Lung microvascular endothelial cell (primary cell): ENCODE results near the gene CROCC2. TPM values are rescaled to one million over a fixed set of nuclear protein-coding genes. Genes with fewer than 3 reads are reported as not detected.

Source experiments
- DNase-seq, 2 donors: peaks; one replicate each; pipeline versions ENCODE4 v3.0.0 to v3.0.0-alpha.2; 2010; ENCODE audit warnings: low read depth in 2 of 2
- total RNA-seq: library from RNA; depleted of rRNA; stranded (reverse); fragments of >200 nt; gene quantifications from 2 replicates; pipeline ENCODE4 v1.2.1, GENCODE V29; 2014

CROCC2 gene
- total RNA-seq, 1 donor from 2014 or later: not detected

DNA sequence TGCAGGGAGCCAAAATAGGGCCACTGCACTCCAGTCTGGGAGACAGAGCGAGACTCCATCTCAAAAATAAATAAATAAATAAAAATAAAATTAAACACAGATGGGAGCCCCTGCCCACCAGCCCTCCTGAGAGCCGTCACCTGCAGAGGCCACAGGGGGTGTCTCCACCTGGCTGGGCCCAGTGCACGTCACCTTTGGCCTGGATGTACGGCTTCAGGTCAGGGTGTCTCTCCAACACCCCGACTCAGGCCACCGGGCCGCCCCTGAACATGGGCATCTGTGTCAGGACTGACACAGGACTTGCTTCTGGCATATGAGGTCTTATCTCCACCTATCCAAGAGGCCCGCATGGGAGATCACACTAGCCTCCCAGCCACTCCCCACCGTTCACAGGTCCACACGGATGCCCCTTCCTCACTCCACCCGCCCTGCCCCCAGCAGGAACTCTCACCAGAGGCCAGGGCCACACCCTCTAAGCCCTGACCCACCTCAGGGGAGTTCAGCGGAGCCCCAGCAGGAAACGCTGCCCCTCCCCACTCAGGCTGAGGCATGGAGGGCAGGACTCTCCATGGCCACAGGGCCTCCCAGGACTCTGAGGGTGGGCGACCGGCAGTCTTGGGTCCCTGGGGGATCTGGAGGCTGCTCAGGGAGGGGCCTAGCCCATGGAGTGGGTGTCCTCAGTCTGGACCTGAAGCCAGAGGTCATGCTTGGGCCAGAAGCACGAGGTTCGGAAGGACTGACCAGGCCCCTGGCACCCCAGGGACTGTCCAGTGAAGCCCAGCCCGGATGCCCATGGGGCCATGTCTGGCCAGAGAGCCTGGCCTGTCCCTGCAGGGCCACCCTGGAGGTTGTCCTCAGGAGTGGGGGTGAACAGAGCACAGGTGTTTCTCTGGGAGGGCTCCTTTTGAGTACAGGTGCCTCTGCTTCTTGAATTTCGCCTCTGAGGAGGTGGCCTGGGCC, 1.6 kb upstream of the CROCC2 start:
- no peak for DNase-seq

DNA sequence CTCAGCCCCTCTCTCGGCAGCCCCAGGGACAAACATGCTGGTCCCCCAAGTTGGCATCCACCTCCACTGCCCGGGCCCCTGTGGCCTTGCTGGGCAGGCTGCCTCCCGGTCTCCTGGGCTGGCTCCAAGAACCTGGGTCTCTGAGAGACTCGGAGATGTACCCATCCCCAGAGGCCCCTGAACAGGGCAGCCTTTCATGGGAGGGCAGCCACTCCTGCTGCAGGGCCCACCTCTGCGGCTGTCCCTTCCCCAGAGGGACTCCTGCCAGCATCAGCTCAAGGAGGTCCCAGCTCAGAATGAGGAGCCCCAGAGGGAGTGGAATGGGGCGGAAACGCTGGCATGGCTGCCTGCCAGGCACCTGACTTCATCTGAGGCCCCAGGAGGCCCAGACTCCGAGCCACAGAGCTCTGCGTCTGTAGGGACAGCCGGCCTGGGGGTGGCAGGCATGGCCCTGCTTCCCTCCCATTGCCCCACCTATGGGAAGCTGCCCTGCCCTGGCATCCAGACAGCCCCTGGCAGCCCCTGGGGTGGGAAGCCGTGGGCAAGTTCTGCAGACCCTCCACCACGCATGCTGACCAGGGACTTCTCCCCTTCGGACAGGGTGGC, 857 bp upstream of the CROCC2 start:
- no peak for DNase-seq

DNA sequence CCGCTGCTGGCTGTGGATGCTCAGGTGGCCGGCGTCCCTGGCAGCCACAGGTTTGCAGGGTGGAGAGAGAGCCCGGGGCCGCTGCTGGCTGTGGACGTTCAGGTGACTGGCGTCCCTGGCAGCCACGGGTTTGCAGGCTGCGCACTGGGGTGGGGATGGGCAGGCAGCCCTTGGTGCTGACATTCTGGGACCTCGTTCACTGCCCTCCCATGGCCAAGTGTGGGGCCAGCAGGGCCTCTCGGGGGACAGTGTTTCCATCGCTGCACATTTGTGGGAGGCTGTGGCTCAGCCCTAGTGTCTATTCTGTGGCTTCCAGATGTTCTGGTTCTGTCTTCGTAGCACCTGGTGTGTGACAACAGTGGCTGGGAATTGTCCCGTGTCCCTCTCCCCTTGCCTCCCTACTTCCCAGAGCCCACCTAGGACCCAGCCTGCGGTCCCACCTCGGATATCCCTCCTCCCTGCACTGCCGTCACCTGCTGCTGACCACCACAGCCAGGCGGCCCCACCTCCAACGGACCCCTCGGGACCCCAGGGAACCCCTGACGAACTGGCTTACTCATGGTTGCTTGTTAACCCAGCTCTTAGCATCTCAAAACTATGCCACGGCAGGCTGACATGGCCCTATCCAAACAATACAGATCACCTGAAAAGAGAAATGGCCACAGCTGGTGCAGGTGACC, 915 bp downstream of the CROCC2 start:
- no peak for DNase-seq

DNA sequence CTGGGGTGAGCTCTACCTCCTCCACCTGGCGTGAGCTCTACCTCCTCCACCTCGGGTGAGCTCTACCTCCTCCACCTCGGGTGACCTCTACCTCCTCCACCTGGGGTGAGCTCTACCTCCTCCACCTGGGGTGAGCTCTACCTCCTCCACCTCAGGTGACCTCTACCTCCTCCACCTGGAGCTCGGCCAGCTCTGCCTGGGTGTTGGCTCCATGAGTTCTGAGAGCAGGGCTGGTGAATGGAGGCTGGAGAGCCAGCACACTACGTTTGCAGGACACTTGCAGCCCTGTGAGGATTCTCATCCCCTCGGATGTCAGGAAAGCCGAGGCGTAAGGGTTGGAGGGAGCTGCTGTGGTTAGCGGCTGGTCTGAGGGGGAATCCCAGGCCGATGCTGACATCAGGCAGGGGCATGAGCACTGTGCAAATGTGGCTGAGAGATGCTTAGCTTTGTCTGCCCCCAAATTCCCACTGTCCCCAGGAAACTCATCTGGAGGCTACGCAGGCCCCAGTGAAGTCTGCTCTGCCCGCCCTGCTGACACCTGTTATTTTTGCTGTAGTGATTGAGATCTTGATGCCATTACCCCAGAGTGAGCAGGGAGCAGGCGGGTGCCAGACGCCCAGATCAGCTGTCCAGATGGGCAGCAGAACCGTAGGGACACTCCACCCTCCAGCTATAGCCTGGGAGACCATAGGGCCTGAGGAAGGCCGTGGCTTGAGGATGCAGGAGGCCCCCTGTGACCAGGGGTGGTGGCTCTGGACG, 3.3 kb downstream of the CROCC2 start:
- DNase-seq: no peak

DNA sequence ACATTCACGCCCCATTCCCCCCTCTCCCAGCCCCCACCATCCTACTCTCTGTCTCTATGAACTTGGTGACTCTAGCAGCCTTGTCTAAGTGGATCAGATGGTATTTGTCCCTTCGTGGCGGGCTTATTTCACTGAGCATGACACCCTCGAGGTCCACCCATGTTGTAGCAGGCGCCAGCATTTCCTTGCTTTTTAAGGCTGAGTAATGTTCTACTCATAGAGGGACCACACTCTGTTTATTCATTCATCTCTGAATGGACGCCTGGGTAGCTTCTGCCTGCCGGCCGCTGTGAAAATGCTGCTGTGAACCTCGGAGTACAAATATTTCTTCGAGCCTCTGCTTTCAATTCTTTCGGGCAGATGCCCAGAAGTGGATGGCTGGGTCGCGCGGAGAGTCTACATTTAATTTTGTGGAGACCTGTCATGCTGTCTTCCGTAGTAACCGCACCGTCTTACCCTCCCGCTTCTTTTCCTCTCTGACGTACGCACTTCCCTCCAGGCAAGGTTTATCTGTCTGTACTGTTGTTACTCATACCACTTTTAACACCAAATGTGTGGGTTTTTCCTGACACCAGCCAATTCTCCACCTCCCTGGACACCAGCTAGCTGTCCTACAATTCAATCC, 5.6 kb downstream of the CROCC2 start:
- DNase-seq: peak in 1 of 2 donors; percentile 67

DNA sequence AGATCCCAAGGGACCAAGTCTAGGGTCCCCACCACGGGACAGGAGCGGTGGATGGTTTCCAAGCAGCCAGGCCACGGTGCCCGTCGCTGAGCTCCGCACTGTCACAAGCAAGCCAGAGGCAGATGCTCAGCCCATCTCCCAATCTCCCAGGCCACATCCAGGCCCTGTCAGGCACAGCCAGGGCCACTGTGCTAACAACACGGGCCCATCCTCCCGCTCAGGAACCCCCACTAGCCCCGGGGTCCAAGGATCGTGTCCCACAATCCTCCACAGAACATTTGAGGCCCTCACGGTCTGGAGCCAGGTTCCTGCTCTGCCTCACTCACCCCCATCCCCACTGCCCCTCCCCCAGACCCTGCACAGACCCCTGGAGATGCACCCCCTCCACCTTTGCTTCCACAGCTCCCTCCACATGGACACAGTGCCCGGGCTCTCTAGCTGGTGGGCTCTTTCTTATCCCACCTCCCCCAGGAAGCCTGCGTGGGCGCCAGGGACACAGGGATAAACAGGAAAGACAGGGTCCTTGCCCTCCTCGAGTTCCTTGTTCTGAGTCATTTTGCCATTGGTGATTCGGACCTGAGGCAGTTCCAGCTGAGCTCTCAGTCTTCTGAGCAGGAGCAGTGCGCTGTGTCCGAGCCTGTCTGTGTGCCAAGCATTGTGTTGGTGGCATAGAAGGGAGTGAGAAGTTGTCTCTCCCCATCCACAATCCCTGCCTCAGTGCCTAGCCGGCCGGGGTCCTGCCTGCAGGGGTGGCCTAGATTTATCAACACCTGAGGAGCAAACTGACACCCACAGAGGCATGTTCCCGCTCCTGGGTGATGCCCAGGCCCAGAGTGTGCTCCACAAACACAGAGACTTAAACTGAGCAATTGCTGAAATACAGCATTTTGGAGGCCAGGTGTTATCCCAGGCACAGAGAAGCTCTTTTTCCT, 7.0 kb downstream of the CROCC2 start:
- peak in 1 of 2 donors; percentile 77 for DNase-seq

DNA sequence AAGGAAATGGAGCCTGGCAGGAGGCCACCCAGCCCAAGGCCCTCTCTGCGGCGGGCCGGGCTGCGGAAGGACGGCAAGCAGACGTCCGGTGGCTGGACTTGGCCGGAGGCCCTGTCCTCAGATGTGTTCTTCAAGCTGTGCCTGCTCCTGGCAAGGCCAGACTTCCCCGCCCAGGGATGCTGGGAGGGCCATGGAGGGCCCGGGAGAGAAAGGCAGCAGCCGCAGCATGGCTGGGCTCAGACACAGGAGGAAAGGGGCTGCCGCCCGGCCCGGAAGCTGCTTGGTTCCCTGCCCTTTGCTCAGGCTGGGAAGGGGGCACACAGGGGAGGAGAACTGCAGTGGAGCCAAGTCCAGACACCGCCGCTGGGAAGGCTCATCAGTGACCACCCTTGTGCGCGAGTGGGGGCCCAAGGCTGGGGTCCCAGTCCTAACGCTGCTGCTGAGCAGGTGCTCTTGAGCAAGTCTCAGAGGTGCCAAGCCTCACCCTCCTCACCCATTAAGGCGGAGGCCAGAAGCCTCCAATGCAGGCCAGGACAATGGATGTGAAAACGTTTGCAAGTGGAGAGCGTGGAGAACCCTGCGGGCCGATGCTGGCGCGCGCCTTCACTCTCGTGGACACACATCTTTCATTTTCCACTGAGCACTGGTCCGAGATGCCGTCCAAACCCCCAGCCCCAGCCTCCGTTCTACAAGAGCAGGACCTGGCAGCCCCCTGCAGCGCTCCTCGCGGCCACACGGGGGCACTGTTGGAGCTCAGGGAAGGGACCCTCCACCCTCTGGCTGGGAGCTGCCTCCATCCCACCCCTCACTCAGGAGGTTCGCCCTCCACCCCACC, 7.9 kb downstream of the CROCC2 start:
- peak; percentile 70 to 91 for DNase-seq

DNA sequence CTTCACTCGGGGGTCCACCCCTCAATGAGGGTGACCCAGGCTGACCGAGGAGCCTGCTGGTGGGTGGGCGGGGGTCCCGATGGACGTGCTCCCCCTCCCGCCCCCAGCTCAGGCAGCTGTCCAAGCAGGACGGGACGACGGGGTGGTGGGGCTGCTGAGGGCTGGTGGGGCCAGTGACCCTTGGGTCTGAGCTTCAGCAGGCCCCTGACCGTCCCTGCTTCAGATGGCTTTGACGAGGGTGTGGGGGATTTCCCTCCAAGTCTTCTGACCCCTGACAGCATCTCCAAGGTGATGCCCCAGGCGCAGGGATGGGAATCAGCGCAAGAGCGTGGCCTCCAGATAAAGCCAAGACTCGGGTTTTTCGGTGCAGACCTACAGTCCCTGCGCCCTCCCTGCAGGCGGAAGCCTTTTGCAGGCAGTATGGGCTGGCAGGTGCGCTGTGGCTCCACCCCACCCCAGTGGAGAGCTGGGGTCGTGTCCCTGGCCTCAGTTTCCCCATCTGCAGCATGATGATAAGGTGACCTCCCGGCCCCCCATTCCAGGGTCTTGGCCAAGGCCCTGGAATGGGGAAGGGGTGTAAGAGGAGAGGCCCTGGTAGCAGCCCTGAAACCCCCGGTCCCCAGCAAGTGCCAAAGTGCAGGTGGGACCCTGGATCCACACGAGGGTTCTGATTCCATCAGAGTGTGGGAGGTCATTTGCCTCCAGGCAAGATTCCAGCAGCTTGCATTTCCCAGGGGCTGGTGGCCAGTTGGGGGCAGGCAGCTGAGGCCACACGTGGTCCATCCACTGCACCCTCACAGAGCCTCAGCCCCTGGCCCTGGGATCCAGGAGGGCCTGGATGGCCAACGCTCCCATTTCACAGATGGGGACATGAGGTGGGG, 8.7 kb downstream of the CROCC2 start:
- no peak for DNase-seq

DNA sequence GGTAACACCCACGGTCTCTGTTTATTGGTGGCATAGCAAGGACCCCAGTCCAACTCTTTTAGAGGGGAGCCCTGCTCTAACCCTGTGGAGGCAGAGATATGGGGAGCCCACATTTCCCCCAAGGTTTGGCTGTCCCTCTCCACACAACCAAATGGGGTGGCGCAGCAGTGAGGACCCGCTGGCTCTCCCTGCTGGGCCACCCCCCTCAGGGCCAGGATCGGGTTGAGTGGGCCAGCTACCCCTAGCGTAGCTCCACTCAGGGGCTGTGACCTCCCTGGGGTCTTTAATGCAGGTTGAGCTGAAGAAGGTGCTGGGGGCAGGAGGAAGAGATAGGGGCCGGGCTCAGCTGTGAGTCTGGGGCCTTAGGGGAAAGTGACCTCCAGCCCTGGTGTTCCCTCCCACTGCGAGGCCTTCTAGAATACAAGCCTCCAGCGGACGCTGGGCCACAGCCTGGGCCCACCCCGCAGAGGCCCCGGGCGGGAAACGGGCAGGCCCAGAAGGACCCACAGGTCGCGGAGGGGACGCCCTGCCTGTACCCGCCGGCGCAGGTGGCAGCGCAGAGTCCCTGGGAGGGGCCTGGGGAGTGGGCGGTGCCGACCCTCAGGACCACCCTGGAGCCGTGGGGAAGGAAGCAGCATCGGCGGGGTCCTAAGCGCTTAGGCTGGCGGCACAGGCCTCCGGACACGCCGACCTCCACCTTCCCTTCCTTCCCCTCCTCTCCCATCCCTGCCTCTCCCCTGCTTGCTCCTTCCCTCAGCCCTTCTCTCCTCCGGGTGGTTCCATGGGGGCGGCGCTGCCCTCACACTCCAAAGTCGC, 9.6 kb downstream of the CROCC2 start:
- no peak for DNase-seq

DNA sequence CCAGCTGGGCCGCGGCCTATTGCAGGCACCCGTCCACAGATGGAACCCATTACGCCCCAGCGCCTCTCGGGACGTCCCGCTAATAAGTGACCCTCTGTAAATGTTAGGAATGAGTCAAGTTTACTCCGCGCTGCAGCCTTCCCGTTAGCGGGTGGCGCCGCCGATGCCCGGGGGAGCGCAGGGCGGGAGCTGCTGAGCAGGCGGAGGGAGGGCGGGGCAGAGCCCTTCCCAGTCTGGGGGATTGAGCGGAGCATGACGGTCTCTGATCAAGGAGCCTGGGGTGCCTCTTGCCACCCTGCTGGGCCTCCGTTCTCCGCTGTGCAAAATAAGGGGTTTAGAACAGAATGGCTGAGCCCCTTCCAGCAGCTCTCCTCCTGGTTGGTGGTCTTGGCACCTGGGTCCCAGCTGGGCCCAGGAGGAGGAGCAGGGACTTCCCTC, 10.5 kb downstream of the CROCC2 start:
- DNase-seq: peak in 1 of 2 donors; percentile 57

DNA sequence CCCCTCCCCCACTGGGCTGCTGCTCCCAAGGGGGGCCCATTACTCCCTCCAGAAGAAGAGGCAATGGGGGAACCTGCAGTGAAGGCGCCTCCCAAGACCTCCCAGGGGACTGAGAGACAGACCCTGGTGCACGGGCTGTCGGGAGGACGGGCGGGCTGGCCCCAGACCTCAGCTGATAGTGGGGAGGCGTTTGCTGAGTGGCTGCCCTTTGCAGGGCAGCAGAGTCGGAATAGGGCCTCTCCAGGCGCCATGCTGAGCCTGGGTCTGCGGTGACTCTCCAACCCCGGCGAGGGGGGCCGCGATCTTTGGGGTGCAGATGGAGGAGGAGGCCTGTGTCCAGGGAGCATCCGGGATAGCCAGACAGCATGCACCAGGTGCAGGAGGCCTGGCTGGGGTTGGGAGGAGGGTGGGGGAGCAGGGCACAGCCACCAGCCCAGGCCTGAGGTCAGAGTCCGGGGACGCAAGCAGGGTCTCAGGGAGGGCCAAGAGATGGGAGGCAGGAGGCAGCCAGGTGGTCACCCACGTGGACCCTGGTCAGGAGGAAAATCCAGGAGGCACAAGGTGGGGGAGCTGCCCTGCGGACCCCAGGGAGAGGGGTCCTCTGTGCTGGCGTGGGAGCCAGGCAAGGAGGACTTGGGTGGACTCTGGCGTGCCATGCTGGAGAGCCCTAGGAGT, 11.0 kb downstream of the CROCC2 start:
- no peak for DNase-seq

DNA sequence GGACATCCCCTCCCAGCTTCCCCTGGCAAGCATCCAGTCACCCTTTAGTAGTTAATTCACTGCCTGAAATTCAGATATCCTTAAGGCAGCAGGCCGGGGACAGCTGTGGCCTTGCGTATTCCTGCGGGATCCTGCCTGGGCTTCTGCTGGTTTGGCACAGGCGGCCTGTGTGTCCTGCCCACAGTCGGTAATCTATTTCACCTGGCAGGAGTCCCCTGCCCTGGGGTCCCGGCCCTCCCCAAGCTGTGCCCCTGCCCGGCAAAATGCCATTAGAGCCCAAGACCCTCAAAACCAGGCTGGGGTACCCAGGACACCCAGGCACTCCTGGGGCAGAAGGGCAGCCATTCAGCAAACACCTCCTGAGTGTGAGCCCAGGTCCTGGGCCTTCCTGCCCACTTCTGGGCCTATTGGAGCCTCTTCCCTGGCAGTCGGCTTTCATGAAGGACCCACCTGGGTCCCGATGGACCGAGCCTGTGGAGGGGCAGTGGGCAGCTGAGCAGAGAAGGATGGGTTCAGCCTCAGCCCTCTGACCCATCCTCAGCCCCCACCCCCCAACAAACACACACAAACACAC, 11.6 kb downstream of the CROCC2 start:
- no peak for DNase-seq

DNA sequence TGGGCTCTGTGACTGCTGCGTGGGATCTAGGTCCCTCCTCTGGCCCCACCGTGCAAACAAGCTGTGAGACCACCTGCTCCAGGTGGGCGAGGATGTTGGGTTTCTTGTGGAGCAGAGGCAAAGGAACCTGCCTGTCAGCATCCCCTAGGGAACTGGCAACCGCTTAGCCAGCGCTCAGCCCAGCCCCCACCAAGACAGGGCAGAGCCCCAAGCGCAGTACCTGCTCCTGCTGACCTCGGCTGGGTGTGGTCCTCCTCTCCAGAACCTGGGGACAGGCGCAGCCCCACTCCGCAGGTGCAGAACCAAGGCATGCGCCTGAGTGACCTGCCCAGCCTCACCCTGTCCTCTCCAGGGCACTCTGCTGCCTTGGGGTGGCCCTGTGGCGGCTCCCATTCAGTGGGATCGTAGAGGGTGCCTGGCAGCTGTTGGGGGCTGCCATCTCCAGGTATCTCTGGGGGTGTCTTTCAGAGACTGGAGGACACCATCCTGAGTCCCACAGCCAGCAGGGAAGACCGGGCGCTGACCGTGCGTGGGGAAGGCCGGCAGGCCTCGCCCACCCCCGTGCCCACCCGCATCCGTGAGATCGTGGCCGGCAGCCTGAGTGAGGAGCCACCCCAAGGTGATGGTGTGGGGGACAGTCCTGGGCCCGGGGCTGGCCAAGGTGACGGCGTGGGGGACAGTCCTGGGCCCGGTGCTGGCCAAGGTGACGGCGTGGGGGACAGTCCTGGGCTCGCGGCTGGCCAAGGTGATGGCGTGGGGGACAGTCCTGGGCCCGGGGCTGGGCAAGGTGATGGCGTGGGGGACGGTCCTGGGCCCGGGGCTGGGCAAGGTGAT, 12.3 kb downstream of the CROCC2 start:
- no peak for DNase-seq

DNA sequence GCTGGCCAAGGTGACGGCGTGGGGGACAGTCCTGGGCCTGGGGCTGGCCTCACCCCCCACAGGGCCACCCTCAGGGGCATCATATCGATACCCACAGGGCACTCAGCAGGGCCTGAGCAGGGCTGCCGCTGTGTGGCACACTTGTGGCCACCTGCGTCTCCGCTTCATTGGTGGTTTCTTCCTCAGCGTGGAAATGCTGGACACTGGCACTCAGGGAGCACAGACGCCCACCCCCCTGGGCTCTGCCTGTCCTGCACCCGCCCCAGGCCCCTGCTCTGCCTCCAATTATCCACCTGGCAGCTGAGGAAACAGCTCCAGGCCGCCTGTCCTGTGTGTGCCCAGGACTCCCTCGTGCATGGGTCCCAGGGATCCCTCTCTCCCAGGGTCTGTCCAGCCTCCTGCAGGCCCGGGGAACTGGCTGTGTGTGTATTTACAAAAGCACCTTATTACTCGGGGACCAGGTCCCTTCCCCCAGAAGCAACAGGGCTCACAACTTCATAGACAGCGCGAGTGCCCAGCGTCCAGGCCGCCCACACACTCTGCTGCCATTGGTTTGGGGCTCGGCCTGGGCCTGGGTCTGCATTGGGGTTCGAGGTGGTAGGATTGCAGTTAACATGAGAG, 13.1 kb downstream of the CROCC2 start:
- DNase-seq: no peak
